GM10266 (cell line): ENCODE measurements around the gene COQ2.

Source experiments
- DNase-seq: peaks from one replicate; pipeline ENCODE4 v3.0.0; 2012; ENCODE audit errors: extremely low spot score
- TF ChIP-seq, protein P1 (sequence below): IDR thresholded peaks from 2 replicates; pipeline ENCODE4 v1.5.1; 2012; ENCODE audit warnings: mild to moderate bottlenecking, low read depth; ENCODE audit not compliant: control insufficient read depth, insufficient read depth; ENCODE audit errors: missing control alignments

The COQ2 gene

DNA sequence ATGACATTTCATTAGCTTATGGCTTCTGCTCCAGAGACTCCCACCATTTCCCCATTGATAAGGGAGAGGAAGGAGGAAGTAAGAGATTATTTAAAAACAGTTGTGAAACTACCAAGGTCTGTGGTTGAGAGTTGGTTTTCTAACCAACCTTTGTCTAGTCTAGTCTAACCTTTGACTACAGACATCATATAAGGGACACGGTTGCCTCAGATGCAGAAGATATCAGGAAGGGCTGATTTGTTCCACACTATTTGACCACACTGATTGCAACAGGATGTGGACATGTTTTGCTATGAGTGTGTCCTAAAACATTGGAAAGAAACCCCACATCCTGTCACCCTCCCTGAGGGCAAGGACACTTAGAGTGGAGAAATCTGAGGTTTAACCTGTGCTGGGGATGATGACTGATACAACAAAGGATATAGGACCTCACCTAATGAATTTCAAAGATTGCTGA lies 53.0 kb downstream of the COQ2 start:
- TF ChIP-seq, protein P1, sequence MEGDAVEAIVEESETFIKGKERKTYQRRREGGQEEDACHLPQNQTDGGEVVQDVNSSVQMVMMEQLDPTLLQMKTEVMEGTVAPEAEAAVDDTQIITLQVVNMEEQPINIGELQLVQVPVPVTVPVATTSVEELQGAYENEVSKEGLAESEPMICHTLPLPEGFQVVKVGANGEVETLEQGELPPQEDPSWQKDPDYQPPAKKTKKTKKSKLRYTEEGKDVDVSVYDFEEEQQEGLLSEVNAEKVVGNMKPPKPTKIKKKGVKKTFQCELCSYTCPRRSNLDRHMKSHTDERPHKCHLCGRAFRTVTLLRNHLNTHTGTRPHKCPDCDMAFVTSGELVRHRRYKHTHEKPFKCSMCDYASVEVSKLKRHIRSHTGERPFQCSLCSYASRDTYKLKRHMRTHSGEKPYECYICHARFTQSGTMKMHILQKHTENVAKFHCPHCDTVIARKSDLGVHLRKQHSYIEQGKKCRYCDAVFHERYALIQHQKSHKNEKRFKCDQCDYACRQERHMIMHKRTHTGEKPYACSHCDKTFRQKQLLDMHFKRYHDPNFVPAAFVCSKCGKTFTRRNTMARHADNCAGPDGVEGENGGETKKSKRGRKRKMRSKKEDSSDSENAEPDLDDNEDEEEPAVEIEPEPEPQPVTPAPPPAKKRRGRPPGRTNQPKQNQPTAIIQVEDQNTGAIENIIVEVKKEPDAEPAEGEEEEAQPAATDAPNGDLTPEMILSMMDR, result no peak
- DNase-seq, result no peak

- TF ChIP-seq, protein P1, result no peak
- DNase-seq, result no peak
Observed at GRCh38 chr4:83230928-83231327, 53.7 kb downstream of the COQ2 start.

DNA sequence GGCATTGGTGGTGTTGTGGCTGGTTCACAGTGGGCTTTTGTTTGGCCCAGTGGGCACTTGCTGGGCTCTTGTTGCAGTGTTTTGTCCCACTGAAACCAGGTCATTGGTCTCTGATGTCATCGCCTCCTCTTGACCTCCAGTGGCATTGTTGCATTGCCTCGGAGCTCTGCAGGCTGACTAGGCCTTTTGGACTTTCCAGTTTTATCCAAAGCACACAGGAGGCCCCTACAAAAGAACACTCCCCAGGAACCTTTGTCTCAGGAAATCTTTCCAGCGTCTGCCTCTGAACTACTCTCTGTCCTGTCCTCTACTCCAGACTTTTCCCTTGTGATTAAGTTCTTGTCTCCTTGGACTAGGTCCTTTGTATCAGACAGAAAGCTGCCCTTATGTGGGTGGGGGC lies 54.8 kb downstream of the COQ2 start:
- DNase-seq, result no peak
- TF ChIP-seq, protein P1, result no peak

GRCh38 chr4:83228231-83228630 lies 56.4 kb downstream of the COQ2 start:
- no peak for DNase-seq
- TF ChIP-seq, protein P1, result no peak

DNA sequence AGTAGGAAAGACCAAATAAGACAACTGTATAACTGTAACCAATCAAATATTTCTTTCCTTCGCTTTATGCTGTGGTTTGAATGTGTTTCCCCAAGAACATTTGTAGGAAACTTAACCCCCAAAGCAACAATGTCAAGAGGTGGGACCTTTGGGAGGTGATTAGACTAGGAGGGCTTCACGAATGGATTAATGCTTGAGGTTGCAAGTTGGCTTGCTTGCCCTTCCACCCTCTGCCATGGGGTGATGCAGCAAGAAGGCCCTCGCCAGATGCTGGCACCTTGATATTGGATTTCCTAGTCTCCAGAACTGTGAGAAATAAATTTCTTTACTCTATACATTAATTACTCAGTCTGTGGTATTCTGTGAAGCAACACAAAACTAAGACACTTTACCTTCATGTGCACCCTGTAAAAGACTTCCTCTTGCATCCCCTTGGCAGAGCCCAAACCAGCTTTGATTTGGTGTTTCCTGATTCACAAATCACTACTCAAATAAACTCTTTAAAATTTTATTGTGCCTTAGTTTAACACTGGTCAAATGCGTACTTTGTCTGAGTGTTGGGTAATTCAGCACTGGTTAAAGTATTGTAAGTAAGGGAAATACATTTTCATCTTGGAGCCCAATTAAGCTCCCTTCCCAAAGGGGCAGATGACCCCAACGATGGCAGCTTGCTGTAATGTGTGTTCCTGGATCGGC lies 59.9 kb downstream of the COQ2 start:
- no peak for DNase-seq
- TF ChIP-seq, protein P1, result no peak

- no peak for DNase-seq
- TF ChIP-seq, protein P1, result no peak
Observed at GRCh38 chr4:83223781-83224180, 60.8 kb downstream of the COQ2 start.

DNA sequence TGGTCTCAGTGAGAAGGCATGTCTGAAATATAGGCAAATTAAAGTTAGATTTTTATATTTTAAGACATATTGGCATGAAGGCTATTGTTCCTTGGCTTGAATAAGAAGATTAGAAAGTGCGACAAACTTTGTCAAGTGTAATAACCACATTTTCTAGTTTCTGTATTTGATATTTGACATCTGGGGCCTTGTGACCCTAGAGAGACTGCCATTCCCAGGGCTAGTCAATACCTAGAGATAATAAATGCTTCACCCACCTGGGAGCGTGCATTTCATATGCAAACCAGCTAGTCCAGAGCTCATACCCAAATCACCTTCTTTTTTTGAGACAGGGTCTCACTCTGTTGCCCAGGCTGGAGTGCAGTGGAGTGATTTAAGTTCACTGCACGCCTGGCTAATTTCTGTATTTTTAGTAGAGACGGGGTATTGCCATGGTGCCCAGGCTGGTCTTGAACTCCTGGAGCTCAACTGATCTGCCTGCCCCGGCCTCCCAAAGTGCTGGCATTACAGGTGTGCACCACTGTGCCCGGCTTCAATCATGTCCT lies 62.6 kb downstream of the COQ2 start:
- TF ChIP-seq, protein P1, result no peak
- no peak for DNase-seq
